RWPE2 (cell line): ENCODE data around the gene NRG2.

Experiments used
- ATAC-seq: fragments of 200-7000 bp; cut with Tn5 transposase; 3 replicates; pipeline ENCODE4 v1.9.1; 2021; ENCODE audit warnings: low read depth
- DNase-seq: peaks from one replicate; pipeline ENCODE4 v3.0.0-alpha.2; 2020; ENCODE audit warnings: low spot score
- H3K27ac ChIP-seq: fragments of 450-650 bp; 2 replicates; pipeline ENCODE4 v1.5.1; 2017; ENCODE audit warnings: mild to moderate bottlenecking; ENCODE audit not compliant: poor library complexity, severe bottlenecking
- H3K27me3 ChIP-seq: fragments of 250-450 bp; sonication (Bioruptor Pico); 2 replicates; pipeline ENCODE4 v1.5.1; 2021; ENCODE audit warnings: mild to moderate bottlenecking, moderate library complexity; ENCODE audit not compliant: insufficient read depth, poor library complexity, severe bottlenecking
- H3K36me3 ChIP-seq: fragments of 250-450 bp; sonication (Bioruptor Pico); 2 replicates; pipeline ENCODE4 v1.5.1; 2020; ENCODE audit warnings: low read depth, mild to moderate bottlenecking, moderate library complexity
- H3K4me1 ChIP-seq: fragments of 250-450 bp; sonication (Bioruptor Pico); 2 replicates; pipeline ENCODE4 v1.5.1; 2021; ENCODE audit warnings: mild to moderate bottlenecking, moderate library complexity; ENCODE audit not compliant: insufficient read depth, poor library complexity, severe bottlenecking
- H3K4me3 ChIP-seq: fragments of 250-450 bp; sonication (Bioruptor Pico); 2 replicates; pipeline ENCODE4 v1.5.1; 2021; ENCODE audit warnings: mild to moderate bottlenecking, moderate library complexity; ENCODE audit not compliant: severe bottlenecking
- H3K9me3 ChIP-seq: fragments of 250-450 bp; sonication (Bioruptor Pico); 2 replicates; pipeline ENCODE4 v1.5.1; 2021; ENCODE audit warnings: mild to moderate bottlenecking, moderate library complexity; ENCODE audit not compliant: severe bottlenecking
- CTCF ChIP-seq: fragments of 450-650 bp; IDR thresholded peaks from one replicate; pipeline ENCODE4 v1.5.1; 2017; ENCODE audit warnings: mild to moderate bottlenecking, moderate library complexity; ENCODE audit not compliant: poor library complexity, severe bottlenecking

NRG2 gene

GRCh38 chr5:140042643-140043507 is at the start of gene NRG2:
Gene NRG2, minus strand, starts transcription at chr5:140043299.
- Histone ChIP-seq H3K27ac (no peak within 1 kb of the TSS), H3K4me1 (peaks cover 12% of the 10 kb centered on the region), H3K27me3 (no peaks in the 10 kb centered on the region), H3K4me3 (peak within 1 kb of the TSS; percentile 43), H3K36me3 (no peaks in the 10 kb centered on the region), H3K9me3 (no peaks in the 10 kb centered on the region)
- TF ChIP-seq CTCF: peak; percentile 76
- peak; percentile 65 for ATAC-seq
- DNase-seq: peak; percentile 72

GRCh38 chr5:140090251-140090650 is 47.2 kb upstream of the NRG2 start:
- no peak for DNase-seq
- no peaks in the 10 kb centered on the region for H3K4me1 ChIP-seq
- ATAC-seq: no peak
- no peak overlapping the region for H3K4me3 ChIP-seq
- H3K9me3 ChIP-seq: no peaks in the 10 kb centered on the region
- no peaks in the 10 kb centered on the region for H3K36me3 ChIP-seq
- no peaks in the 10 kb centered on the region for H3K27me3 ChIP-seq
- TF ChIP-seq CTCF: no peak
- no peak overlapping the region for H3K27ac ChIP-seq

- TF ChIP-seq CTCF: no peak
- Histone ChIP-seq H3K27me3 (no peaks in the 10 kb centered on the region), H3K4me3 (no peak overlapping the region), H3K36me3 (no peaks in the 10 kb centered on the region), H3K27ac (no peak overlapping the region), H3K9me3 (no peaks in the 10 kb centered on the region), H3K4me1 (no peaks in the 10 kb centered on the region)
- DNase-seq (no peak), ATAC-seq (no peak)
Measured at GRCh38 chr5:140084541-140084940, 41.4 kb upstream of the NRG2 start.

- no peaks in the 10 kb centered on the region for H3K27me3 ChIP-seq
- no peaks in the 10 kb centered on the region for H3K9me3 ChIP-seq
- ATAC-seq: no peak
- H3K27ac ChIP-seq: no peak overlapping the region
- no peaks in the 10 kb centered on the region for H3K36me3 ChIP-seq
- no peak overlapping the region for H3K4me3 ChIP-seq
- no peak for DNase-seq
- no peaks in the 10 kb centered on the region for H3K4me1 ChIP-seq
- no peak for TF ChIP-seq CTCF
Measured at GRCh38 chr5:140083650-140084049, 40.6 kb upstream of the NRG2 start.

DNA sequence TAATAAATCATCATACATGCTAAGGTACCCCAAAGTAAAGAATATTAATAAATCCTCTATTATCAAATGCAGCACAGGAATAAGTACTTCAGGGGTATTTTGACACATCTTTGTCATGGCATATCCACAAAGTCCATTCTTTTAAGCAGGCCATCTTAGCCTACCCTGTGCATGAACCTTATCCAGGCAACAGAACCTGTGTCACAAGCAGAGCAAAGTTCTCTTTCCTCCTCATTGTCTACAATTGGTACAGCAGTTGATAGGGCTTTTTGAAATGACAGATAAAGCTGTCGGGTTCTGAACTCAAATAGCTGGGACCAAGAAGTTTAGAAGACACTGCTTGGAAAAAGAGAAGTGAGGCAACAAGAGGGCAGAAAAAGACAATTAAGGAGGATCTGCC is 40.0 kb upstream of the NRG2 start:
- Histone ChIP-seq H3K36me3 (no peaks in the 10 kb centered on the region), H3K9me3 (no peaks in the 10 kb centered on the region), H3K27me3 (no peaks in the 10 kb centered on the region), H3K4me3 (no peak overlapping the region), H3K27ac (no peak overlapping the region), H3K4me1 (no peaks in the 10 kb centered on the region)
- DNase-seq (no peak), ATAC-seq (no peak)
- no peak for TF ChIP-seq CTCF
